Endothelial cell of coronary artery (primary cell): ENCODE data around the gene G6PC2. TPM values are rescaled to one million over a fixed set of nuclear protein-coding genes. Genes with fewer than 3 reads are reported as not detected.

Source experiments
- total RNA-seq: library from RNA; depleted of rRNA; stranded (reverse); fragments of >200 nt; gene quantifications from 2 replicates; pipeline ENCODE4 v1.2.3, GENCODE V29; 2014

G6PC2 gene, protein sequence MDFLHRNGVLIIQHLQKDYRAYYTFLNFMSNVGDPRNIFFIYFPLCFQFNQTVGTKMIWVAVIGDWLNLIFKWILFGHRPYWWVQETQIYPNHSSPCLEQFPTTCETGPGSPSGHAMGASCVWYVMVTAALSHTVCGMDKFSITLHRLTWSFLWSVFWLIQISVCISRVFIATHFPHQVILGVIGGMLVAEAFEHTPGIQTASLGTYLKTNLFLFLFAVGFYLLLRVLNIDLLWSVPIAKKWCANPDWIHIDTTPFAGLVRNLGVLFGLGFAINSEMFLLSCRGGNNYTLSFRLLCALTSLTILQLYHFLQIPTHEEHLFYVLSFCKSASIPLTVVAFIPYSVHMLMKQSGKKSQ
- total RNA-seq = not detected in 2 replicates

DNA sequence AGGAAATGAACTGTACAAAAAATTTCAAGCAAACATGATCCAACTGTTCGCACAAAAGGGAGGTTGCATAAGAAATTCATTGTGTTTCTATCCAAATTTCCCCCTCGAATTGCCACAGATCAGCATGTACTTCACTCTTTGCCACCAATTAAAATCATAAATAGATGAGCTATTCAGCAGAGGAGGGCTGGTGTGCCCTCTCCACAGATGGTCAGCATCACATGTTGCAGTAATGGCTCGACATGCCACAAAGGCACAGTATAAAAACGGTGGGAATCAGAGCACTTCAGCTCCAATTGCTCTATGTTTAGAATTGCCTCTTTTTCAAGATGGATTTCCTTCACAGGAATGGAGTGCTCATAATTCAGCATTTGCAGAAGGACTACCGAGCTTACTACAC is at the start of gene G6PC2:
G6PC2 (plus strand) TSS at position 289 of the 400 bp plus-strand sequence; CDS start at position 330, 41 bp downstream.

DNA sequence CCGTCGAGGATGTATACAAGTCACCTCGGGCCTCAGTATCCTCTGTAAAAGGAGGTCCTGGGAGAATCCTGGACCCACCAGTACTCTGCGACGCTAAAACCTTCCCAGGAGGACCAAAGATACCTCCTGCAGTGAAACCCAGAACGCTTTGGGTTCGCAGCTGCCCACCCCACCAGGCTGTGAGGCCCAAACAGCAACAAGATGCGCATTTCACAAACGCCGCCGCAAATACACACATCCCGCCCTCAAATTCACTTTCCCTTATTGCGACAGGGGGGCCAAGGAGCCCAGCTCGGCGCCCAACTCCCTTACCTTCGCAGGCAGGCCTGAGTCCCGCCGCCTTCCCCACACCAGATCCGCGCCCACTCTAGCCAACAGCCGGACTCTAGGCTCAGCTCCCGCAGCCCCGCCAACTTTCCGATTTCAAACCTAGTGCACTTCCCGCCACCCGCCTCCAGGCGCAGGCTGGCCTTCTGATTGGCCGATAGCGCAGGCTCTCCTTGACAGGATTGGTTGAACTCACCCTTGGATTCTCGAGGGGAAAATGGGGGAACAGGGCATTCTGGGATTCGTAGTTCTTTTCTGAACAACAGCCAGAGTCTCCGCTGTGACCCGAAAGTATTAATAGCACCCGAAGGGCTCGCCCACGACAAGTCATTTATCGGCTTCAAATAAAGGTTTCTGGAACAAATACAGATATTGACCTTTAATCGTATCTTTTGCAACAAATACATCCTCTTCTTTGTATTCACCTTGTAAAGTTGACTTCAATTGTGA is 10.9 kb upstream of the G6PC2 start, which contains the start of gene SPC25:
SPC25 (minus strand) TSS at position 425 of the 777 bp plus-strand sequence. CDS start 911 bp downstream, outside the sequence.

Other genes with a start within 250 kb of the G6PC2 start
- gene NOSTRIN, start 98.7 kb upstream of the G6PC2 start, total RNA-seq = 0.36 TPM in 1 of 2 replicates, not detected in the other
- gene SPC25, start 10.9 kb upstream of the G6PC2 start, total RNA-seq = 1.6 and 6.4 TPM in 2 replicates
- gene ABCB11, start 130.0 kb downstream of the G6PC2 start, total RNA-seq = 0.18 and 0.56 TPM in 2 replicates
- under 0.01 and 17.0 TPM in 2 replicates for gene DHRS9, start 168.3 kb downstream of the G6PC2 start, total RNA-seq